Measurements from ENCODE around the gene MYO3B.

GRCh38 chr2:170462433-170463205, 284.7 kb downstream of the MYO3B start:
- TF ChIP-seq CTCF (IDR thresholded peaks at IDR 0.05; ENCODE audit: low read length) (no peak), EZH2phosphoT487 (IDR thresholded peaks at IDR 0.05; ENCODE audit: low read length) (no peak)
